ENCODE results near the gene SPAAR. TPM values are rescaled to one million over a fixed set of nuclear protein-coding genes. Genes with fewer than 3 reads are reported as not detected.
"Not testable (repeated sequence)": the region's sequence is repeated elsewhere in the genome, so short reads cannot be mapped to it uniquely, and the experiment has no call there.

The SPAAR gene
- not detected in 2 replicates for total RNA-seq
- 0.29 TPM for polyA plus RNA-seq (2012)

DNA sequence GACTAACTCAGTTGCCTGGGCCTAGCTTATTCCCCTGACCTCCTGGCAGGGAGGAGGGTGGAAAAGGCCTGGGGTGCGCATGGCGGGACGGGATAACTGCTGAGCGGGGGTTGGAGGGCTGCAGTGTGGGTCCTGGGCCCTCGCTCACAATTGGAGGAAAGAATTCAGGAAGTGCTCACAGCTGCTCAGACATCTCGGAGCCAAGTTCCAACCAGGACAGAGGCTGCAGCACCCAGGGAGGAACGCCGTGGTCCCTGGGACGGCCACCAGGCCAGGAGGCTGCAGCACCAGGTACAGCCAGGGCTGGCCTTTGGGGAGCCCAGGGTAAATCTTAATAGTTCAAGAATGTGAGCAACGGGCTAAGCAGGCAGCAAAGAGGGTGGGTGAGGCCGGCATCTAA is at the start of gene SPAAR:
Gene SPAAR, plus strand, starts transcription at position 217 of the 400 bp plus-strand sequence. CDS start 974 bp downstream, outside the sequence.
- DNase-seq (ENCODE audit: low read depth) = no peak

- DNase-seq (ENCODE audit: low read depth) = no peak
Observed at GRCh38 chr9:35859990-35860339, 49.3 kb upstream of the SPAAR start.

DNA sequence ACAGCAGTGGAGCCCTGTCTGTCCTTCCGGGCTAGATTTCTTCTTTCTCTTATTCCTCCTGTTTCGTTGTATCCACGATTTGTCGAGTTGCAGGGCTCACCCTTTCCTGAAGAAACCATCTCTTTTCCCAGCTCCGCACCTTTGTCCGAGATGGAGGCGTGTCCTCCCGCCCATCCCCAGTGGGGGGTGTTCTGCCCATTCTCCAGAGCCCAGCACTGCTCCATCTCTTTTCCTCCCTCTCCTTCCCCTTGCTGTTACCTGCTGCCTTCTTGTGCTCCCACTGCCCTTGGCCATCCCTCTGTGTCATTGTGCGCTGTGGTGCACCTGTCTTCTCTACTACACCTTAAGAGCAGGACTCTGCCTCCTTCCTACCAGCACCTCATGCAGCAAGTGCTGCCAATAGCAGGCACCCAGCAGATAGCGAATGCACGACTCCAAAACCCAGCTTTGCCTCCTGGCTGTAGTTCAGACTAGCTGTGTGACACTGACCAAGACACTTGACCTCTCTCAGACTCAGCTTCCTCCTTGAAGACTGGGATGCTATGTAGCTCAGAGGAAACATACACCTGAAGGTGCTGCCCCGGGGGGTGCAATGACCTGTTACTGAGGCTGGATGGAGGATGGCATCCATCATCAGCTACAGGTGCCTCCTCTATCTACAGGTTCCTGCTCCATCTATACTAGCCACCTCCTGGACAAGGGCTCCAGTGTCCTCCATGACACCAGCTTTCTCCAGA is 48.0 kb upstream of the SPAAR start:
- no peak for DNase-seq (ENCODE audit: low read depth)

DNA sequence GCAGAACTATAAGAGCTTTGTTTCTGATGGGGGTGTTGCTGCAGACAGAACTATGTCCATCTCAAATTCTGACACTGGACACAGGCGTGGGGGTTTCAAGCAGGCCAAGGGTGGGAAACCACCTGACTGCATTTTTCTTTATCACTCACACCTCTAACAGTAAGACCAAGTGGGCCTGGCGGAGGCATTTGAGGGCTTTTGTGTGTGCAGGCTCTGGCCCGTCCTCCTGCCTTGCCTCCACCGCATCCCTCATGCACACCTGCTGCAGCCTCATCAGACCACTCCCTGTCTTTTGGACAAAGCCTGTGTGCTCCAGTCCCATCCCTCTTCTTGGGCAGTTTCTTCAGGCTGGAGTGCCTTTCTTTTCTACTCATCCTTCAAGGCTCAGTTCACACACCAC is 47.0 kb upstream of the SPAAR start:
- DNase-seq (ENCODE audit: low read depth) = no peak

GRCh38 chr9:35863583-35863982 is 45.7 kb upstream of the SPAAR start:
- DNase-seq (ENCODE audit: low read depth) = peak; percentile 50

DNA sequence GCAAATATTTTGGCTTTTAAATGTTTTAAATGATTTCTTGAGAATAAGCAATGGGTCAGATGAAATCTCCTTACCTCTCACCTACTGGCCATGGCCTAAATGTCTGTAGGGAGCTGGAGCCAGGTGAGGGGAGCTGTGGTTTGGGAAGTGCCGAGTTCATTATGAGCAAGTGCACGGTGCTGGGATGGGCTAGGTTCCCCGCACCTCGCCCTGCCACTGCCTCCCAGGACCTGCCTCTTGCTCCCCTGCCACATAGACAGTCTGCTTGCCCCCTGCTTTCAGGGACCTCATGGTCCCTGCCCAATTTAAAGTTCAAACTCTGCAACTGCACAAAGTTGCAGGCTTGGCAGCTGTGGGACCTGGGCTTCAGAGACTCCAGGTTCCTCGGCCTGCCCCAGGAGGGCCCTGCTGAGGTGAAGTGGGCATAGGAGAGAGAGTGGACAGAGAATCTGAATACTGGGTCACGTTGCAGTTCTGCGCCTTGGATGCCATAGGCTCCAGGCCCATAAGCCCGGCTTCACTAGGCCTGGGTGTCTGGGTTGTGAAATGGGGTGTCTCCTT is 44.5 kb upstream of the SPAAR start:
- DNase-seq (ENCODE audit: low read depth) = no peak

DNA sequence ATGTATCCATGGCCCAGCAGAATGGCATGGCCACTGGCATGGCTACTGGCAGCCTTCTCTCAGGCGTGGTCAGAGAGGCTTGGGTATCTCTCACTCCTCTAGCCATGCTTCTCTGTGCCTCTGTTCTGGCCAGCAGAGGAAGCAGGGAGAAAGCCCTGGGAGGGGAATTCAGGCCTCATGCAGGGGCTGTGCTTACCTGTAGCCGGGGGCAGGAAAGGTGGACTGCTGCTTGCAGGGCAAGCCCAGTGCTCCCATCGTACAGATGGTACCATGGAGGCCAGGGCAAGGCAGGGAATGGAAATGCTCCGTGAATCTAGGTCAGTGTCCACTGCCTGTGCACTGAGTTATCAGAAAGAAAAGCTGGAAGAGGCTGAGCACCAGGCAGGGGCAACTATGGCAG is 41.8 kb upstream of the SPAAR start:
- DNase-seq (ENCODE audit: low read depth) = no peak

DNA sequence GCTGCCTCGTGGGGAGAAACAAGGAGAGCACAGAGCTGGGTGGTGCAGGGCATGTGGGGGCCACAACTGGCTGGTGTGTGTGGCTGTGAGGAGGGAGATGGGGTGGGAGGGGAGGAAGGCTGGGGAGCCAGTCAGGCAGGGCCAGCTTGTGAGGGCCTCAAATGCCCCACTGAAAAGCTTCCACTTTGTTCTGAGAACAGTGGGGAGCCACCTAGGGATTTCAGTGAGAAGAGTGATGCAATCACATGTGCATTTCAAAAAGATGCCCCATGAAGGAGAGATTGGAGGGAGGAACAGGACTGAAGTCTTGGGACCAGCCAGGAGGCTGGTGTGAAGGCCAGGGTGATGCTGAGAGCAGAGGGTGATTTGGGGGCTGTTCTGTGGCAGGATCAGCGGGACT is 40.4 kb upstream of the SPAAR start:
- no peak for DNase-seq (ENCODE audit: low read depth)

- DNase-seq (ENCODE audit: low read depth) = no peak
Observed at GRCh38 chr9:35869621-35870216, 39.6 kb upstream of the SPAAR start.

GRCh38 chr9:35870351-35870923 is 38.9 kb upstream of the SPAAR start, which contains the start of gene OR13J1:
TSS of gene OR13J1 (minus strand) at chr9:35870401. CDS start at chr9:35870401, 0 bp downstream.
- DNase-seq (ENCODE audit: low read depth) = no peak

DNA sequence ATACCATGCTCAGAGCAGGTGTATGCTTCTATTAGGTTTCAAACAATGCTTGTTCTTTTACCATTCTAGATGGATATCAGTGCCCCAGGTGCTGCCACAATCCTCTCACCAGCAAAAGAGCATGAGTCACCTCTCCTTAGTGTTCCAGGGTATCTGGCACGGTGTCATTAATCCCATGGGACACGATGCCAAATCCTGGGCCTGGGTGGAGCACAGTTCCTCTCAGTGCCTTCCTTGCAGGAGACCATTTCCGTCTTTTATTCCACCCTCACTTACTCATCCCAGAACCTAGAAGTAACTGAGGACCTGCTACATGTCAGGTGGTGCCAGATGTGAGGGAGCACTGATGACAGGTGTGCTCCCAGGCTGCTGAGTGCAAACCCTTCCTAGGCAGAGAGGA is 37.7 kb upstream of the SPAAR start:
- no peak for DNase-seq (ENCODE audit: low read depth)

DNA sequence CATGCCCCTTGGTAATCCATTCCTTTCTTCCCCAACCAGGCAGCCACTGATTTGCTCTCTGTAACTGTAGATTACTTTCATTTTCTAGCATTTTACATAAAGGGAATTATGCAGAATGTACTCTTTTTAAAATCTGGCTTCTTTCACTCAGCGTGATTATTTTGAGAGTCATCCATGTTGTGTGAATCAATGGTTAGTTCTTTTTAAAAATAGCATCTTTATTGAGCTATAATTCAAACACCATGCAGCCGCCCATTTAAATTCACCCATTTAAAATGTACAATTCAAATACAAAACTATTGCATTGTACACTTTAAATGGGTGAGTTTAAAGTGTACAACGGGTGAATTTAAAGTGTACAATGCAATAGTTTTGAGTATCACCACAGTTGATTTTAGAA is 36.8 kb upstream of the SPAAR start:
- no peak for DNase-seq (ENCODE audit: low read depth)

DNA sequence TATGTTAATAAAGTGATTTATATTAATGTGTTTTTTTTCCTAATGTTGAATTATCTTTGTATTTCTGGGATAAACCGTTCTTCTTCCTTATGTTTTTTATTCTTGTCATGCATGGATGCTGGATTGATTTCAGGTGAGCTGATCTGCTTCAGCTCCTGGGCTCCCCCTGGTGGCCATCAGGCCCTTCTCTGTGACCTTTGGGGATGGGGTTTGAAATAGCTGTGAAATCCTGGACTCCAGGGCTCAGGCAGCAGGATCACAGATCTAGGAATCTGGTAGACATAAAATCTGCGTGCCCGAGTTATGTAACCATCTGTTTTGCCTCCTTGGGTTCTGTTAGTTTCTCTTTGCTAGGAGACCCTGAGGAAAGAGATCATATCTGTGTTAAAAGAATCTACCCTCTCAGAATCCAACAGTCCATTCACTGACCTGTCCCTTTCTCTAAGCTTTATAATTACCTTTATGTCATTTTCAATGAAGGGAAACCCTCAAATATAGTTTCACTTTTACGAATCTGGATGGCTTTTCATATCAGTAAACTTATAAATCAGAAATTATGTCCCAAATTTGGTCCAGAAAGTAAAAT is 26.9 kb upstream of the SPAAR start:
- DNase-seq (ENCODE audit: low read depth) = peak; percentile 81

- DNase-seq (ENCODE audit: low read depth) = no peak
Observed at GRCh38 chr9:35882996-35883395, 26.3 kb upstream of the SPAAR start.

DNA sequence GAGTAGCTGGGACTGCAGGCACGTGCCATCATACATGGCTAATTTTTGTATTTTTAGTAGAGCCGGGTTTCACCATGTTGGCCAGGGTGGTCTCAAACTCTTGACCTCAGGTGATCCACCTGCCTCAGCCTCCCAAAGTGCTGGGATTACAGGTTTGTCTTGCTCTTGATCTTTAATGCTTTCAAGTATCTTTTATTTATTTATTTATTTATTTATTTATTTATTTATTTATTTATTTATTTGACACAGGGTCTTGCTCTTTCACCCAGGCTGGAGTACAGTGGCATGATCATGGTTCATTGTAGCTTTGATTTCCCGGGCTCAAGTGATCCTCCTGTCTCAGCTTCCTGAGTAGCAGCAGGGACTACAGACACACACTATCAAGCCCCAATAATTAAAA is 24.4 kb upstream of the SPAAR start:
- DNase-seq (ENCODE audit: low read depth) = not testable (repeated sequence)

- no peak for DNase-seq (ENCODE audit: low read depth)
Observed at GRCh38 chr9:35891646-35892045, 17.6 kb upstream of the SPAAR start.

DNA sequence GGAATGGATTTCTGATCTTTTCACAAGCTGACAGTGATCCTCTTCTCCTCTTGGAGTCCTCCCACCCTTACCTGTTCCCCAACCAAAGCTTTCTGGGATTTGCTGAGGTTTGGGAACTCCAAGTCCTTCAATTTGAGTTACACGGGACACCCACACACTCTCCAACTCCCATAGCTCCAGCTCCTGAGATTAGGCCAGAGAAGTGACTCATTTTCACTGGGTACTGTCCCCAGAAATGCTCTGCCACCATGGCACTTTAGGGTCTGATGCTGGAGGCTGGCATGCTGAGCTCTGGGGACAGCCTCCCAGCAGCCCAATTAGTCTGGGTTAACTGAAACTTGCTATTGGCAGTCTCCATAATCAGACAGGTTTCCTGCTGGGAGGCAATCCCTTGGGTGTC is 17.2 kb upstream of the SPAAR start:
- DNase-seq (ENCODE audit: low read depth) = no peak

DNA sequence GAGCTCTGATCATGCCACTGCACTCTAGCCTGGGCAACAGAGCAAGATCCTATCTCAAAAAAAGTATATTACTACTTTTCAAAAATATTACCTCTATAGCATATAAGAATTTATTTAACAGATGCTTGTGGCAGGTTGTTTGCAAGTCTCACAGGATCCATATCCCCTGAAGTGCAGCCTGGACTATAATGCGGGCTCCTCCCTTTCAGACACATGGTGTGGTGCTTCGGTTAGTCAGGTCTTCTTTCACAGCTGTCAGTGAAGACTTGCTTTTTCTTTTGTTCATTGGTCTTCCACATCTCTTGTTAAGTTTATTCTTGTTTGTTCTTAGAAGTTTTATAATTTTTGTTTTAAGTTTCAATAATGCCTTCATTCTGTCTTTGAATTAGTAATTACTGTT is 12.7 kb upstream of the SPAAR start:
- no peak for DNase-seq (ENCODE audit: low read depth)

GRCh38 chr9:35897376-35898099 is 11.8 kb upstream of the SPAAR start:
- not testable (repeated sequence) for DNase-seq (ENCODE audit: low read depth)

- no peak for DNase-seq (ENCODE audit: low read depth)
Observed at GRCh38 chr9:35898337-35898736, 11.0 kb upstream of the SPAAR start.

GRCh38 chr9:35899021-35899420 is 10.3 kb upstream of the SPAAR start:
- DNase-seq (ENCODE audit: low read depth) = no peak

Measured in myocyte (in vitro differentiated cells).